Uterus (tissue), 2 donors: ENCODE results near the gene FITM1.

ENCODE experiments used
- CTCF ChIP-seq, 4 experiments: fragments of 200-600 bp in 2 of 4; fragments of 450-650 bp in 2 of 4; sonication (generic) in 2 of 4; IDR thresholded peaks; one replicate each; pipeline ENCODE4 v1.5.1; 2016 to 2019; ENCODE audit warnings: antibody characterized with exemption in 4 of 4, mild to moderate bottlenecking in 2 of 4, moderate library complexity in 1 of 4
- POLR2A ChIP-seq, 2 donors: fragments of 450-650 bp; IDR thresholded peaks; one replicate each; pipeline ENCODE4 v1.6.1; 2016; ENCODE audit warnings: antibody characterized with exemption in 2 of 2, mild to moderate bottlenecking in 1 of 2, moderate library complexity in 1 of 2

GRCh38 chr14:24146978-24147760 lies 16.7 kb downstream of the FITM1 start, which contains the start of gene RNF31:
- TF ChIP-seq CTCF (IDR thresholded peaks at IDR 0.05) (peak in 1 of 4 experiments; percentile 5), POLR2A (IDR thresholded peaks at IDR 0.05) (peak; percentile 11 to 49)
